ENCODE data around the gene PYGO1.
A peak's percentile ranks its signal among the peaks of the same experiment; 100 is the strongest.

PYGO1 gene

GRCh38 chr15:55576943-55577342 lies 11.2 kb downstream of the PYGO1 start:
- in situ Hi-C loops (cut with HindIII; ENCODE audit: low sequenced_read_pairs): no loop called here
- DNase-seq (ENCODE audit: low read depth, low spot score): no peak
- no peak for TF ChIP-seq CTCF (IDR thresholded peaks at IDR 0.05; ENCODE audit: low read depth, low read length)
- H3K4me3 ChIP-seq (ENCODE audit: low read depth, low read length): no peak overlapping the region

DNA sequence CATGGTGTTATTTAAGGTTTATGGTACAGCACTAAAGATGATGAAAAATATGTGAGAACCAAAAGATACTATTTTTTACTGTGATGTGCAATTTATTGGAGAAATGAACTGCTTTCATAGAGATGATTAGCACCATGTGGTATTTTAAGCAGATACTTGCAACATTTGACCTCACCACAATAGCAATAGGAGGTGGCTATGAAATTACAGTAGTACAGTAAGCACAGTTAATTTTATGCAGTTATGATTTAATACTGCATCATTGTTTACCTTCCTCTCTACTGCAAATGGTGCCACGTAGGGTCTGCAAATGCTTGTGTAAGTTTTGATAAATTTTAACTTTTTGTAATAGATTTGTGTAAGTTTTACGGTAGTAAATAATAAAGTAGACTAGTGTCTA lies 14.0 kb downstream of the PYGO1 start:
- in situ Hi-C loops (cut with HindIII; ENCODE audit: low sequenced_read_pairs): no loop called here
- no peak for DNase-seq (ENCODE audit: low read depth, low spot score)
- TF ChIP-seq CTCF (IDR thresholded peaks at IDR 0.05; ENCODE audit: low read depth, low read length): no peak
- no peak overlapping the region for H3K4me3 ChIP-seq (ENCODE audit: low read depth, low read length)

DNA sequence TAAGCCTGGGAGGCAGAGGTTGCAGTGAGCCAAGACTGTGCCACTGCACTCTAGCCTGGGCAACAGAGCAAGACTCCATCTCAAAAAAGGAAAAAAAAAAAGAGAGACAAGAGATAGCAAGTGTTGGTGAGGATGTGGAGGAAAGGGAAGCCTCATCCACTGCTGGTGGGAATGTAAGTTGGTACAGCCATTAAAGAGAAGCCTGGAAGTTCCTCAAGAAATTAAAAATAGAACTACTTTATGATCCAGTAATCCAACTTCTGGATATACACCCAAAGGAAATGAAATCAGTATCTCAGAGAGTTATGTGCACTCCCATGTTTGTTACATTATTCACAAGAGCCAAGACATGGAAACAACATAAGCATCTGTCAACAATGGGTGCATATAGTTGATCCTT lies 14.9 kb downstream of the PYGO1 start:
- no peak overlapping the region for H3K4me3 ChIP-seq (ENCODE audit: low read depth, low read length)
- no peak for TF ChIP-seq CTCF (IDR thresholded peaks at IDR 0.05; ENCODE audit: low read depth, low read length)
- in situ Hi-C loops (cut with HindIII; ENCODE audit: low sequenced_read_pairs): no loop called here
- no peak for DNase-seq (ENCODE audit: low read depth, low spot score)

GRCh38 chr15:55564347-55565145 lies 23.6 kb downstream of the PYGO1 start:
- in situ Hi-C loops (cut with HindIII; ENCODE audit: low sequenced_read_pairs): no loop called here
- DNase-seq (ENCODE audit: low read depth, low spot score): no peak
- TF ChIP-seq CTCF (IDR thresholded peaks at IDR 0.05; ENCODE audit: low read depth, low read length): peak; percentile 28
- H3K4me3 ChIP-seq (ENCODE audit: low read depth, low read length): no peak overlapping the region

DNA sequence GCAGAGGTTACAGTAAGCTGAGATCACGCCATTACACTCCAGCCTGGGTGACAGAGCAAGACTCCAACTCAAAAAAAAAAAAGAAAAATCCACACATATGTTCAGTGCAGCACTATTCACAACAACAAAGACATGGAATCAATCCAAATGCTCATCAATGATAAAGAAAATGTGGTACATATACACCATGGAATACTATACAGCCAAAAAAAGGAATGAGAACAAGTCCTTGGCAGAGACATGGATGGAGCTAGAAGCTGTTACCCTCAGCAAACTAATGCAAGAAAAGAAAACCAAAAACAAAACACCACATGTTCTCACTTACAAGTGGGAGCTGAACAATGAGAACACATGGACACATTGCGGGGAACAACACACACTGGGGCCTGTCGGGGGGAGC lies 25.5 kb downstream of the PYGO1 start:
- no peak for DNase-seq (ENCODE audit: low read depth, low spot score)
- in situ Hi-C loops (cut with HindIII; ENCODE audit: low sequenced_read_pairs): no loop called here
- H3K4me3 ChIP-seq (ENCODE audit: low read depth, low read length): no peak overlapping the region
- TF ChIP-seq CTCF (IDR thresholded peaks at IDR 0.05; ENCODE audit: low read depth, low read length): no peak

DNA sequence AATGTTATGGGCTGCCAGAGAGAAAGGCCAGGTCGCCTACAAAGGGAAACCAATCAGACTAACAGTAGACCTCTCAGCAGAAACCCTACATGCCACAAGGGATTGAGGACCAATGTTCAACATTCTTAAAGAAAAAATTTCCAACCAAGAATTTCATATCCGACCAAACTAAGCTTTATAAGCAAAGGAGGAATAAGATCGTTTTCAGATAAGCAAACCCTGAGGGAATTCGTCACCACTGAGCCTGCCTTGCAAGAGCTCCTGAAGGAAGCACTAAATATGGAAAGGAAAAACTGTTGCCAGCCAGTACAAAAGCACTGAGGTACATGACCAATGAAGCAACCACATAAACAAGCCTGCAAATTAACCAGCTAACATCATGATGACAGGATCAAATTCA lies 33.1 kb downstream of the PYGO1 start:
- DNase-seq (ENCODE audit: low read depth, low spot score): peak; percentile 5
- in situ Hi-C loops (cut with HindIII; ENCODE audit: low sequenced_read_pairs): no loop called here
- no peak for TF ChIP-seq CTCF (IDR thresholded peaks at IDR 0.05; ENCODE audit: low read depth, low read length)
- no peak overlapping the region for H3K4me3 ChIP-seq (ENCODE audit: low read depth, low read length)
